IPS DF 4.7 (cell line): ENCODE measurements around the gene TULP3.
"Not testable (repeated sequence)": the region's sequence is repeated elsewhere in the genome, so short reads cannot be mapped to it uniquely, and the experiment has no call there.

Experiments
- DNase-seq: peaks from one replicate; pipeline ENCODE4 v3.0.0-alpha.2; 2013; ENCODE audit warnings: low spot score; ENCODE audit errors: extremely low read depth

Gene TULP3

GRCh38 chr12:2890388-2891239, at the start of gene TULP3:
Gene TULP3, plus strand, starts transcription at chr12:2890891. Its CDS starts 57 bp downstream, at chr12:2890948.
- DNase-seq, result peak; percentile 81

GRCh38 chr12:2841056-2841650, 49.5 kb upstream of the TULP3 start:
- no peak for DNase-seq

GRCh38 chr12:2842948-2843347, 47.7 kb upstream of the TULP3 start:
- no peak for DNase-seq

- DNase-seq, result no peak
These were observed 45.9 kb upstream of the TULP3 start for GRCh38 chr12:2844786-2845185.

GRCh38 chr12:2845280-2845679, 45.4 kb upstream of the TULP3 start:
- DNase-seq, result no peak

- no peak for DNase-seq
These were observed 38.8 kb upstream of the TULP3 start for GRCh38 chr12:2851931-2852330.

- DNase-seq, result peak; percentile 82
These were observed 37.1 kb upstream of the TULP3 start for GRCh38 chr12:2853626-2854025.

- no peak for DNase-seq
These were observed 35.8 kb upstream of the TULP3 start for GRCh38 chr12:2854669-2855453.

- no peak for DNase-seq
These were observed 35.1 kb upstream of the TULP3 start for GRCh38 chr12:2855546-2855945.

GRCh38 chr12:2856051-2856450, 34.6 kb upstream of the TULP3 start:
- DNase-seq, result no peak

- DNase-seq, result no peak
These were observed 33.7 kb upstream of the TULP3 start, which contains the start of gene TEX52 for GRCh38 chr12:2857021-2857431. Gene TEX52, minus strand, starts transcription at chr12:2857039. Its CDS starts 13 bp downstream, at chr12:2857026.

GRCh38 chr12:2857576-2857975, 33.1 kb upstream of the TULP3 start:
- DNase-seq, result no peak

GRCh38 chr12:2858334-2858733, 32.4 kb upstream of the TULP3 start:
- DNase-seq, result no peak

- DNase-seq, result no peak
These were observed 31.7 kb upstream of the TULP3 start for GRCh38 chr12:2858944-2859421.

GRCh38 chr12:2860170-2860569, 30.5 kb upstream of the TULP3 start:
- DNase-seq, result no peak

GRCh38 chr12:2862876-2863275, 27.8 kb upstream of the TULP3 start:
- no peak for DNase-seq

- DNase-seq, result not testable (repeated sequence)
These were observed 27.3 kb upstream of the TULP3 start for GRCh38 chr12:2863402-2863801.

- no peak for DNase-seq
These were observed 26.5 kb upstream of the TULP3 start for GRCh38 chr12:2864198-2864597.

GRCh38 chr12:2868986-2869632, 21.6 kb upstream of the TULP3 start:
- DNase-seq, result not testable (repeated sequence)

- DNase-seq, result no peak
These were observed 14.2 kb upstream of the TULP3 start for GRCh38 chr12:2876431-2877046.
